HCT116 (cell line): ENCODE results near the gene MT1G. TPM values are rescaled to one million over a fixed set of nuclear protein-coding genes. Genes with fewer than 3 reads are reported as not detected.

Experiments used
- ATAC-seq: fragments of 200-7000 bp; cut with Tn5 transposase; 2 replicates; pipeline ENCODE4 v1.9.1; 2020; ENCODE audit warnings: mild to moderate bottlenecking, moderate library complexity
- BruUV-seq: library from RNA; stranded (reverse); fragments of 400-500 nt; replicated peaks from 2 replicates; lab custom pipeline; 2021; lab: Mats Ljungman, UMichigan
- CTCF ChIA-PET: fragments of 300-600 bp; sonication (Branson Sonifier 250); formaldehyde crosslinking; loops from one replicate; lab custom pipeline; 2021; ENCODE audit warnings: antibody characterized with exemption; lab: Charles Lee
- POLR2A ChIA-PET: fragments of 300-600, 350-600 bp; sonication (Branson Sonifier 250); formaldehyde crosslinking; loops from one replicate; lab custom pipeline; 2021; ENCODE audit warnings: antibody characterized with exemption; lab: Charles Lee
- RAD21 ChIA-PET, 2 experiments: fragments of 300-600 bp; sonication (Branson Sonifier 250); formaldehyde crosslinking; loops; one replicate each; lab custom pipeline; 2023; ENCODE audit warnings: low total read pairs in 2 of 2; ENCODE audit not compliant: uncharacterized antibody in 2 of 2, unreplicated experiment in 2 of 2, low non-redundant PET in 1 of 2; lab: Charles Lee
- DNase-seq: peaks from one replicate; pipeline ENCODE4 v3.0.0-alpha.2; 2010; ENCODE audit warnings: low read depth, low spot score
- H2AFZ ChIP-seq: fragments of 200-600 bp; shearing (Covaris generic), sonication (generic); 2 replicates; pipeline ENCODE4 v1.6.1; 2017; ENCODE audit warnings: low read depth, mixed run types, mixed read lengths, antibody characterized with exemption, low read length; ENCODE audit not compliant: poor library complexity, severe bottlenecking
- H3K27ac ChIP-seq: 2 replicates; pipeline ENCODE4 v1.5.1; 2012; ENCODE audit warnings: low read depth, low read length
- H3K27me3 ChIP-seq: fragments of 200-600 bp; sonication (generic); 2 replicates; pipeline ENCODE4 v1.6.1; 2016; ENCODE audit warnings: mixed run types, low read length, mixed read lengths; ENCODE audit not compliant: insufficient read depth
- H3K36me3 ChIP-seq, 2 experiments: fragments of 200-500 bp in 1 of 2; fragments of 200-600 bp in 1 of 2; sonication (Bioruptor generic) in 1 of 2; sonication (generic) in 1 of 2; 2 replicates each; pipeline versions ENCODE4 v1.5.1 to v1.6.1; 2014 to 2016; ENCODE audit warnings: low read length in 2 of 2, inconsistent platforms in 1 of 2, mixed read lengths in 1 of 2, mixed run types in 1 of 2; ENCODE audit not compliant: insufficient read depth in 2 of 2, control insufficient read depth in 1 of 2
- H3K4me1 ChIP-seq, 2 experiments: fragments of 200-600 bp in 1 of 2; sonication (generic) in 1 of 2; 2 replicates each; pipeline versions ENCODE4 v1.5.1 to v1.6.1; 2012 to 2017; ENCODE audit warnings: low read length in 2 of 2, inconsistent platforms in 1 of 2, mild to moderate bottlenecking in 1 of 2, mixed read lengths in 1 of 2, mixed run types in 1 of 2, moderate library complexity in 1 of 2; ENCODE audit not compliant: insufficient read depth in 2 of 2, control insufficient read depth in 1 of 2
- H3K4me2 ChIP-seq: fragments of 200-600 bp; sonication (generic); 2 replicates; pipeline ENCODE4 v1.6.1; 2017; ENCODE audit warnings: mixed run types, low read length, mixed read lengths
- H3K4me3 ChIP-seq, 2 experiments: fragments of 200-600 bp in 1 of 2; sonication (generic) in 1 of 2; replicated peaks in 1 of 2; 2 replicates each; pipeline ENCODE4 v1.5.1; 2011 to 2016; ENCODE audit warnings: low read length in 2 of 2, control low read depth in 1 of 2, low read depth in 1 of 2, mild to moderate bottlenecking in 1 of 2, mixed read lengths in 1 of 2, mixed run types in 1 of 2
- H3K79me2 ChIP-seq: fragments of 200-600 bp; sonication (generic); 2 replicates; pipeline ENCODE4 v1.6.1; 2017; ENCODE audit warnings: mild to moderate bottlenecking, mixed run types, low read length, moderate library complexity, mixed read lengths; ENCODE audit not compliant: insufficient read depth
- H3K9ac ChIP-seq: fragments of 200-600 bp; sonication (generic); 2 replicates; pipeline ENCODE4 v1.6.1; 2016; ENCODE audit warnings: low read length, mixed read lengths
- H3K9me2 ChIP-seq: fragments of 200-600 bp; sonication (generic), shearing (Covaris generic); 2 replicates; pipeline ENCODE4 v1.6.1; 2017; ENCODE audit warnings: mixed run types, mild to moderate bottlenecking, moderate library complexity; ENCODE audit not compliant: insufficient read depth
- H3K9me3 ChIP-seq, 2 experiments: fragments of 200-500 bp in 1 of 2; fragments of 200-600 bp in 1 of 2; sonication (Bioruptor generic) in 1 of 2; sonication (generic) in 1 of 2; 2 replicates each; pipeline ENCODE4 v1.6.1; 2014 to 2017; ENCODE audit warnings: low read length in 2 of 2, mixed read lengths in 2 of 2, inconsistent platforms in 1 of 2, low read depth in 1 of 2, mild to moderate bottlenecking in 1 of 2, mixed run types in 1 of 2, moderate library complexity in 1 of 2; ENCODE audit not compliant: control insufficient read depth in 1 of 2, insufficient read depth in 1 of 2
- H4K20me1 ChIP-seq: fragments of 200-600 bp; sonication (generic), shearing (Covaris generic); 2 replicates; pipeline ENCODE4 v1.6.1; 2017; ENCODE audit warnings: mixed run types, mild to moderate bottlenecking, moderate library complexity; ENCODE audit not compliant: insufficient read depth
- CEBPB ChIP-seq: IDR thresholded peaks from 2 replicates; pipeline ENCODE4 v1.6.1; 2012; ENCODE audit warnings: low read depth
- EZH2 ChIP-seq: fragments of 200-600 bp; sonication (generic); IDR thresholded peaks from 2 replicates; pipeline ENCODE4 v1.6.1; 2017; ENCODE audit warnings: antibody characterized with exemption, mixed run types
- EZH2phosphoT487 ChIP-seq: fragments of 200-600 bp; IDR thresholded peaks from 2 replicates; pipeline ENCODE4 v1.6.1; 2018; ENCODE audit warnings: antibody characterized with exemption, borderline replicate concordance
- POLR2A ChIP-seq: IDR thresholded peaks from 2 replicates; pipeline ENCODE4 v1.7.0; 2011; ENCODE audit warnings: borderline replicate concordance; ENCODE audit not compliant: insufficient read depth, insufficient read length; ENCODE audit errors: extremely low read depth
- POLR2AphosphoS5 ChIP-seq: IDR thresholded peaks from 2 replicates; pipeline ENCODE4 v1.6.1; 2011; ENCODE audit warnings: mild to moderate bottlenecking, low read depth, low read length, moderate library complexity
- RAD21 ChIP-seq: IDR thresholded peaks from 2 replicates; pipeline ENCODE4 v1.6.1; 2012; ENCODE audit warnings: low read depth, mild to moderate bottlenecking
- SP1 ChIP-seq: IDR thresholded peaks from 2 replicates; pipeline ENCODE4 v1.6.1; 2012; ENCODE audit warnings: low read depth
- SRF ChIP-seq: IDR thresholded peaks from 2 replicates; pipeline ENCODE4 v1.6.1; 2012; ENCODE audit warnings: low read depth
- YY1 ChIP-seq: IDR thresholded peaks from 2 replicates; pipeline ENCODE4 v1.6.1; 2011; ENCODE audit warnings: low read length, low read depth, moderate library complexity, mild to moderate bottlenecking; ENCODE audit not compliant: insufficient replicate concordance; ENCODE audit errors: extremely low read depth
- ZNF274 ChIP-seq: fragments of 200-500 bp; sonication (Bioruptor generic); IDR thresholded peaks from 2 replicates; pipeline ENCODE4 v1.6.1; 2014; ENCODE audit warnings: mild to moderate bottlenecking, low read depth, low read length, inconsistent platforms
- intact Hi-C: fragments of 100-400 bp; cut with micrococcal nuclease; formaldehyde crosslinking; loops from 2 replicates; pipeline ENCODE4 v1.10.0; 2022
- total RNA-seq: library from RNA; stranded (reverse); gene quantifications from one replicate; pipeline ENCODE4 v1.2.1, GENCODE V29; 2021; ENCODE audit not compliant: unreplicated experiment
- TF ChIP-seq, protein P1 (sequence below), 3 experiments: fragments of 200-600 bp in 1 of 3; sonication (generic) in 1 of 3; IDR thresholded peaks in 2 of 3; conservative IDR thresholded peaks in 1 of 3; 2 replicates each; pipeline ENCODE4 v1.5.1; 2012 to 2017; ENCODE audit warnings: low read depth in 2 of 3, low read length in 2 of 3, antibody characterized with exemption in 1 of 3, borderline replicate concordance in 1 of 3, control low read depth in 1 of 3, mild to moderate bottlenecking in 1 of 3, mixed read lengths in 1 of 3, mixed run types in 1 of 3, moderate library complexity in 1 of 3; ENCODE audit not compliant: insufficient read depth in 1 of 3
- TF ChIP-seq, protein P2 (sequence below): IDR thresholded peaks from 2 replicates; pipeline ENCODE4 v1.6.1; 2011; ENCODE audit warnings: mild to moderate bottlenecking, low read length, moderate library complexity; ENCODE audit not compliant: insufficient replicate concordance; ENCODE audit errors: extremely low read depth
- TF ChIP-seq, protein P3 (sequence below): IDR thresholded peaks from 2 replicates; pipeline ENCODE4 v1.6.1; 2012
- TF ChIP-seq, protein P4 (sequence below): IDR thresholded peaks from 2 replicates; pipeline ENCODE4 v1.6.1; 2012; ENCODE audit warnings: low read depth
- TF ChIP-seq, protein P5 (sequence below): IDR thresholded peaks from 2 replicates; pipeline ENCODE4 v1.6.1; 2012

MT1G gene
- total RNA-seq, 1 experiment from 2014 or later = 1.2 TPM

DNA sequence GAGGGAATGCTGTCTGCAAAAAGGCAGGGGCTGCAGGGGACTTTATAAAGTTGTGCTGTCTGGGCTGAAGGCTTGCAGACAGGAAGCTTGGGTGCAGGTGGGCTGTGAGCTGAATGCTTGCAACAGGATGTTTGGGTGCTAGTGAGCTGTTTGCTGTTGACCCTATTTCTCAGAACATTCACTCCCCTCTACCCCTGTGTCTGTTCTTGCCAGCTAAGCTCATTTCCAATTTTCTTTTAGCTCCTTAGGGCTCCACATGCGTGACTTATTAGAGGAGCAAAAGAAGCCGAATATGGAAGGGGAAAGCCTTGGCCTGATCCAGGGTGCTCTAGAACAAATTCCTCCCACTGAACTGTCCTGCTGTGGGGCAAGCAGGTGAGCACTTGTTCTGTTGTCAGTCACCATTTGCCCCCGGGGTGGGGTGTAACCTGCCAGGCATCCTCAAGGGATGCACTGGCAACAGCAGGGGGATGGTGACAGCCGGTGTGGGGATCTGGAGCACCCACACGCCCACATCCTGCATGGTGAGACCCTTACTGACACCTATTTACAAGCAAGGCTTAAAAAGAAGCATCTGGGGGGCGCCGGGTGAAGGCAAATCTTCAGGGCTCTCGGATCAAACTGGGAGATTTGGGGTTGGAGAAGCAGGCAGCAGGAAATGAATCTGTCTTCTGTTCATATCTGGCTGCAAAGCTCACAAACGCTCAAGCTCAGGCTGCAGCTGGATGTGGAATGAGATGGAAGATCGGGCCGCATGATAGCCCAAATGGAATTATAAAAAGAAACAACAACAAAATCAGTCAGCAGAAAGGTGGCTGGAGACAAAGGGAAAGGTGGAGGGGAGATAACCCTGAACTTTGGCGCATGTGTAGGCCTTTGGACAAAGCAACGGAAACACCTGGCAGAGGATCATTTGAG is 40.9 kb upstream of the MT1G start:
- no peak overlapping the region for H3K27ac ChIP-seq
- no peak for DNase-seq
- intact Hi-C loops = loop anchor here (10.0 kb wide), 1 partner anchor 374 kb away; no protein-coding TSS in a partner anchor
- no peaks in the 10 kb centered on the region for H3K4me1 ChIP-seq
- no TSS peak for BruUV-seq
- no peak overlapping the region for H2AFZ ChIP-seq
- TF ChIP-seq CEBPB = no peak
- TF ChIP-seq, protein P1, sequence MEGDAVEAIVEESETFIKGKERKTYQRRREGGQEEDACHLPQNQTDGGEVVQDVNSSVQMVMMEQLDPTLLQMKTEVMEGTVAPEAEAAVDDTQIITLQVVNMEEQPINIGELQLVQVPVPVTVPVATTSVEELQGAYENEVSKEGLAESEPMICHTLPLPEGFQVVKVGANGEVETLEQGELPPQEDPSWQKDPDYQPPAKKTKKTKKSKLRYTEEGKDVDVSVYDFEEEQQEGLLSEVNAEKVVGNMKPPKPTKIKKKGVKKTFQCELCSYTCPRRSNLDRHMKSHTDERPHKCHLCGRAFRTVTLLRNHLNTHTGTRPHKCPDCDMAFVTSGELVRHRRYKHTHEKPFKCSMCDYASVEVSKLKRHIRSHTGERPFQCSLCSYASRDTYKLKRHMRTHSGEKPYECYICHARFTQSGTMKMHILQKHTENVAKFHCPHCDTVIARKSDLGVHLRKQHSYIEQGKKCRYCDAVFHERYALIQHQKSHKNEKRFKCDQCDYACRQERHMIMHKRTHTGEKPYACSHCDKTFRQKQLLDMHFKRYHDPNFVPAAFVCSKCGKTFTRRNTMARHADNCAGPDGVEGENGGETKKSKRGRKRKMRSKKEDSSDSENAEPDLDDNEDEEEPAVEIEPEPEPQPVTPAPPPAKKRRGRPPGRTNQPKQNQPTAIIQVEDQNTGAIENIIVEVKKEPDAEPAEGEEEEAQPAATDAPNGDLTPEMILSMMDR (IDR thresholded peaks at IDR 0.05 in 2 of 3, conservative IDR thresholded peaks at IDR 0.05 in 1 of 3; ENCODE audit: borderline replicate concordance in 1 of 3, insufficient read depth in 1 of 3, low read depth in 2 of 3, low read length in 2 of 3) = no peak
- no peak for TF ChIP-seq YY1
- TF ChIP-seq POLR2A = no peak
- TF ChIP-seq ZNF274 = no peak
- no peak for TF ChIP-seq SRF
- no peak for TF ChIP-seq POLR2AphosphoS5
- TF ChIP-seq, protein P2, sequence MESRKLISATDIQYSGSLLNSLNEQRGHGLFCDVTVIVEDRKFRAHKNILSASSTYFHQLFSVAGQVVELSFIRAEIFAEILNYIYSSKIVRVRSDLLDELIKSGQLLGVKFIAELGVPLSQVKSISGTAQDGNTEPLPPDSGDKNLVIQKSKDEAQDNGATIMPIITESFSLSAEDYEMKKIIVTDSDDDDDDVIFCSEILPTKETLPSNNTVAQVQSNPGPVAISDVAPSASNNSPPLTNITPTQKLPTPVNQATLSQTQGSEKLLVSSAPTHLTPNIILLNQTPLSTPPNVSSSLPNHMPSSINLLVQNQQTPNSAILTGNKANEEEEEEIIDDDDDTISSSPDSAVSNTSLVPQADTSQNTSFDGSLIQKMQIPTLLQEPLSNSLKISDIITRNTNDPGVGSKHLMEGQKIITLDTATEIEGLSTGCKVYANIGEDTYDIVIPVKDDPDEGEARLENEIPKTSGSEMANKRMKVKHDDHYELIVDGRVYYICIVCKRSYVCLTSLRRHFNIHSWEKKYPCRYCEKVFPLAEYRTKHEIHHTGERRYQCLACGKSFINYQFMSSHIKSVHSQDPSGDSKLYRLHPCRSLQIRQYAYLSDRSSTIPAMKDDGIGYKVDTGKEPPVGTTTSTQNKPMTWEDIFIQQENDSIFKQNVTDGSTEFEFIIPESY = no peak
- TF ChIP-seq, protein P3, sequence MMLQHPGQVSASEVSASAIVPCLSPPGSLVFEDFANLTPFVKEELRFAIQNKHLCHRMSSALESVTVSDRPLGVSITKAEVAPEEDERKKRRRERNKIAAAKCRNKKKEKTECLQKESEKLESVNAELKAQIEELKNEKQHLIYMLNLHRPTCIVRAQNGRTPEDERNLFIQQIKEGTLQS = no peak
- TF ChIP-seq, protein P4, sequence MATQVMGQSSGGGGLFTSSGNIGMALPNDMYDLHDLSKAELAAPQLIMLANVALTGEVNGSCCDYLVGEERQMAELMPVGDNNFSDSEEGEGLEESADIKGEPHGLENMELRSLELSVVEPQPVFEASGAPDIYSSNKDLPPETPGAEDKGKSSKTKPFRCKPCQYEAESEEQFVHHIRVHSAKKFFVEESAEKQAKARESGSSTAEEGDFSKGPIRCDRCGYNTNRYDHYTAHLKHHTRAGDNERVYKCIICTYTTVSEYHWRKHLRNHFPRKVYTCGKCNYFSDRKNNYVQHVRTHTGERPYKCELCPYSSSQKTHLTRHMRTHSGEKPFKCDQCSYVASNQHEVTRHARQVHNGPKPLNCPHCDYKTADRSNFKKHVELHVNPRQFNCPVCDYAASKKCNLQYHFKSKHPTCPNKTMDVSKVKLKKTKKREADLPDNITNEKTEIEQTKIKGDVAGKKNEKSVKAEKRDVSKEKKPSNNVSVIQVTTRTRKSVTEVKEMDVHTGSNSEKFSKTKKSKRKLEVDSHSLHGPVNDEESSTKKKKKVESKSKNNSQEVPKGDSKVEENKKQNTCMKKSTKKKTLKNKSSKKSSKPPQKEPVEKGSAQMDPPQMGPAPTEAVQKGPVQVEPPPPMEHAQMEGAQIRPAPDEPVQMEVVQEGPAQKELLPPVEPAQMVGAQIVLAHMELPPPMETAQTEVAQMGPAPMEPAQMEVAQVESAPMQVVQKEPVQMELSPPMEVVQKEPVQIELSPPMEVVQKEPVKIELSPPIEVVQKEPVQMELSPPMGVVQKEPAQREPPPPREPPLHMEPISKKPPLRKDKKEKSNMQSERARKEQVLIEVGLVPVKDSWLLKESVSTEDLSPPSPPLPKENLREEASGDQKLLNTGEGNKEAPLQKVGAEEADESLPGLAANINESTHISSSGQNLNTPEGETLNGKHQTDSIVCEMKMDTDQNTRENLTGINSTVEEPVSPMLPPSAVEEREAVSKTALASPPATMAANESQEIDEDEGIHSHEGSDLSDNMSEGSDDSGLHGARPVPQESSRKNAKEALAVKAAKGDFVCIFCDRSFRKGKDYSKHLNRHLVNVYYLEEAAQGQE = no peak
- TF ChIP-seq RAD21 = no peak
- TF ChIP-seq EZH2phosphoT487 = no peak
- TF ChIP-seq EZH2 = no peak
- no peak for TF ChIP-seq SP1
- TF ChIP-seq, protein P5, sequence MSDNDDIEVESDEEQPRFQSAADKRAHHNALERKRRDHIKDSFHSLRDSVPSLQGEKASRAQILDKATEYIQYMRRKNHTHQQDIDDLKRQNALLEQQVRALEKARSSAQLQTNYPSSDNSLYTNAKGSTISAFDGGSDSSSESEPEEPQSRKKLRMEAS = no peak
- H3K4me3 ChIP-seq = no peak overlapping the region
- H3K79me2 ChIP-seq = no peaks in the 10 kb centered on the region
- ChIA-PET POLR2A (no interaction called here), CTCF (no interaction called here), RAD21 (no interaction called here)
- H3K9ac ChIP-seq = no peak overlapping the region
- no peaks in the 10 kb centered on the region for H4K20me1 ChIP-seq
- no peaks in the 10 kb centered on the region for H3K9me3 ChIP-seq
- no peak for ATAC-seq
- no peak overlapping the region for H3K4me2 ChIP-seq
- no peaks in the 10 kb centered on the region for H3K27me3 ChIP-seq
- no peaks in the 10 kb centered on the region for H3K36me3 ChIP-seq
- no peaks in the 10 kb centered on the region for H3K9me2 ChIP-seq
